NB4 (cell line): ENCODE results near the gene RFC5.
"Not testable (repeated sequence)": the region's sequence is repeated elsewhere in the genome, so short reads cannot be mapped to it uniquely, and the experiment has no call there.

Experiments used
- DNase-seq: peaks from one replicate; pipeline ENCODE4 v3.0.0; 2010; ENCODE audit warnings: low read depth
- H3K4me3 ChIP-seq: one replicate; pipeline ENCODE4 v1.5.1; 2011; ENCODE audit warnings: mild to moderate bottlenecking, low read depth, low read length, moderate library complexity
- MAX ChIP-seq: IDR thresholded peaks from 2 replicates; pipeline ENCODE4 v1.6.1; 2011; ENCODE audit warnings: low read depth, low read length
- MYC ChIP-seq: IDR thresholded peaks from 2 replicates; pipeline ENCODE4 v1.6.1; 2011; ENCODE audit warnings: low read depth, low read length
- POLR2A ChIP-seq: IDR thresholded peaks from 2 replicates; pipeline ENCODE4 v1.6.1; 2011; ENCODE audit warnings: mild to moderate bottlenecking; ENCODE audit not compliant: insufficient read length; ENCODE audit errors: extremely low read depth
- TF ChIP-seq, protein P1 (sequence below): IDR thresholded peaks from one replicate; pipeline ENCODE4 v1.5.1; 2012; ENCODE audit warnings: low read depth, low read length

RFC5 gene

DNA sequence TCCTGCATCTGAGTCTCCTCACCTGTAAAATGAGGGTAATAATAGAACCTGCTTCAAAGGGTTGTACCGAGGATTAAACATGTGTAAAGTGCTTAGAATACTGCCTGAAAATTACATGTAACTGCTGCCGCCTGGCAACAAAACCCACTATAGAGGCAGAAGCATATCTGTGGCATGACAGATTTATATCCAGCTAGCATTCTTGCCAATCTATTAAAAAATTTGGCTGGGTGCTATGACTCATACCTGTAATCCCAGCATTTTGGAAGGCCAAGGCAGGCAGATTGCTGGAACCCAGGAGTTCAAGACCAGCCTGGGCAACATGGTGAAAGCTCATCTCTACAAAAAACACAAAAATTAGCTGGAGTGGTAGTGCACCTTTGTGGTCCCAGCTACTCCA is 31.3 kb upstream of the RFC5 start:
- TF ChIP-seq, protein P1, sequence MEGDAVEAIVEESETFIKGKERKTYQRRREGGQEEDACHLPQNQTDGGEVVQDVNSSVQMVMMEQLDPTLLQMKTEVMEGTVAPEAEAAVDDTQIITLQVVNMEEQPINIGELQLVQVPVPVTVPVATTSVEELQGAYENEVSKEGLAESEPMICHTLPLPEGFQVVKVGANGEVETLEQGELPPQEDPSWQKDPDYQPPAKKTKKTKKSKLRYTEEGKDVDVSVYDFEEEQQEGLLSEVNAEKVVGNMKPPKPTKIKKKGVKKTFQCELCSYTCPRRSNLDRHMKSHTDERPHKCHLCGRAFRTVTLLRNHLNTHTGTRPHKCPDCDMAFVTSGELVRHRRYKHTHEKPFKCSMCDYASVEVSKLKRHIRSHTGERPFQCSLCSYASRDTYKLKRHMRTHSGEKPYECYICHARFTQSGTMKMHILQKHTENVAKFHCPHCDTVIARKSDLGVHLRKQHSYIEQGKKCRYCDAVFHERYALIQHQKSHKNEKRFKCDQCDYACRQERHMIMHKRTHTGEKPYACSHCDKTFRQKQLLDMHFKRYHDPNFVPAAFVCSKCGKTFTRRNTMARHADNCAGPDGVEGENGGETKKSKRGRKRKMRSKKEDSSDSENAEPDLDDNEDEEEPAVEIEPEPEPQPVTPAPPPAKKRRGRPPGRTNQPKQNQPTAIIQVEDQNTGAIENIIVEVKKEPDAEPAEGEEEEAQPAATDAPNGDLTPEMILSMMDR, result no peak
- TF ChIP-seq MAX, result no peak
- TF ChIP-seq MYC, result no peak
- TF ChIP-seq POLR2A, result no peak
- no peak for DNase-seq
- H3K4me3 ChIP-seq, result no peak overlapping the region

GRCh38 chr12:117986705-117987469 is 29.6 kb upstream of the RFC5 start:
- H3K4me3 ChIP-seq, result no peak overlapping the region
- no peak for TF ChIP-seq POLR2A
- no peak for TF ChIP-seq MYC
- TF ChIP-seq MAX, result no peak
- TF ChIP-seq, protein P1, result no peak
- DNase-seq, result no peak

DNA sequence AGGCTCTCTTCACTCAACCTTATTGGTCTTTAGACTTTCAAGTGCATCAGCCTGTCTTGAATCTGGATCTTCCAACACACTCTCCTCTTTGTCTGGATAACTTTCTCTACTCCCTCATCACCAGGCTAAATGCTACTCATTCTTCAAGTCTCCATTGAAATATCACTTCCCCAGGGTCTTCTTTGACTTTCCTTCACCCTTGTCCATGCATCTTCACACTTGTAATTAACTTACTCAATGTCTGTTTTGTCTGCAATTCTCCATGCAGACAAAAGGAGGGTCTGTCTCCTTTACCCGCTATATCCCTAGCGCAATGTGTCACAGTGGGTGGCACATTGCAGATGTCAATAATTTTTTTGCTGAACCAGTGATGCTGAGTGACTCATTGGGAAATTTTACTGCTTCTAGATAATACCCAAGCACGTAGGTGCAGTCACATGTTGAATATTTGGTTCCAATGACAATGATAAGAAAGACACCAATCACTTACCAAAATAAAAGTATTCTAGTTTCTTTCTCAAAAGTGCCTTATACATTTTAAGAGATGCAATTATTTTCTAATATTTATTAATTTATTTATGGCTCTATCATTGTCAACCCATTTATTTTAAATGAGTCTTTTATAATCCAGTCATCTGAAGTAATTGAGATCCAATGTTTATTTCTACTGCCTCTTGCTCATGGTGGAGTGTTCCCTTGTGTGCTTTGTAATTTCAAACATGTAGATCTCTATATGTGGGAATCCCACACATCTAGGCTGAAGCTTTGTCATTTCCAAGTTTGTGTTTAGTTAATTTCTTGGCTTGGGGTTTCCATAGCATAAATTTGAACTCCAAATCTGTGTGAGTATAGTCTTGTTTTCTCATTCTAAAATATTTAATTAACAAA is 21.7 kb upstream of the RFC5 start:
- TF ChIP-seq, protein P1, result no peak
- TF ChIP-seq MAX, result no peak
- no peak for TF ChIP-seq POLR2A
- no peak for TF ChIP-seq MYC
- DNase-seq, result no peak
- H3K4me3 ChIP-seq, result no peak overlapping the region

- TF ChIP-seq, protein P1, result no peak
- TF ChIP-seq MAX, result no peak
- TF ChIP-seq MYC, result no peak
- TF ChIP-seq POLR2A, result no peak
- DNase-seq, result no peak
- no peak overlapping the region for H3K4me3 ChIP-seq
Observed at GRCh38 chr12:117998719-117999118, 17.8 kb upstream of the RFC5 start.

DNA sequence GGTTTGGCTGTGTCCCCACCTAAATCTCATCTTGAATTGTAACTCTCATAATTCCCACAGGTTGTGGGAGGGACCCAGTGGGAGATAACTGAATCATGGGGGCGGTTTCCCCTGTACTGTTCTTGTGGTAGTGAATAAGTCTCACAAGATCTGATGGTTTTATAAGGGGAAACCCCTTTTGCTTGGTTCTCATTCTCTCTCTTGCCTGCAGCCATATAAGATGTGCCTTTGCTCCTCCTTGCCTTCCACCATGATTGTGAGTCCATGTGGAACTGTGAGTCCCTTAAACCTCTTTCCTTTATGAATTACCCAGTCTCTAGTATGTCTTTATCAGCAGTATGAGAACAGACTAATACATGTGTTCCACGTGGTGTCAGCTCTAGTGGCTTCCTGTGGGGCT is 16.7 kb upstream of the RFC5 start:
- not testable (repeated sequence) for H3K4me3 ChIP-seq, DNase-seq

GRCh38 chr12:118010903-118011302 is 5.6 kb upstream of the RFC5 start:
- no peak overlapping the region for H3K4me3 ChIP-seq
- no peak for DNase-seq
- TF ChIP-seq MYC, result no peak
